GM18517 (cell line): Measurements from ENCODE around the gene CXorf58.
"Not testable (repeated sequence)": the region's sequence is repeated elsewhere in the genome, so short reads cannot be mapped to it uniquely, and the experiment has no call there.

Source experiments
- ATAC-seq: cut with Tn5 transposase; IDR thresholded peaks from one replicate; pipeline ENCODE4 v1.9.1; 2021; ENCODE audit warnings: mild to moderate bottlenecking, moderate library complexity; ENCODE audit not compliant: unreplicated experiment

The CXorf58 gene

GRCh38 chrX:23952984-23953907 lies 45.4 kb downstream of the CXorf58 start:
- peak; percentile 93 for ATAC-seq

- ATAC-seq = no peak
Observed at GRCh38 chrX:23953908-23954269, 46.1 kb downstream of the CXorf58 start.

- no peak for ATAC-seq
Observed at GRCh38 chrX:23954396-23954795, 46.6 kb downstream of the CXorf58 start.

- ATAC-seq = no peak
Observed at GRCh38 chrX:23959781-23960180, 52.0 kb downstream of the CXorf58 start.

DNA sequence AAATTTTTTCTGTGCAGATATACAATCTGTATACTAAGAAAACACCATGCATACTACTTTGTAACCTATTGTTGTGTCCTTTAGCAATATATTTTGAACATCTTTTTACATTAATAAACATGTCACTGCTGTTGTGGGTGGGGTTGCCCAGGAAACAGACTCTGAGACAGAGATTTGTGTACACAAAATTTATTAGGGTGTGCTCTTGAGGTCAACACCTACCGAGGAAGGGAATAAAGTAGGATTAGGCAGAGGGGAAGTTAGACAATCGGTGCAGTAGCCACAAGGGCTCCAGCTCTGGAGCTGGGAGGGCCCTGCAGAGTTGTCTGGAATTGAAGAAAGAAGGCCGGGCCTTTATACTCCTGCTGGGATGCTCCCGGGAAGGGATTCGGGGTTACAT lies 56.4 kb downstream of the CXorf58 start:
- no peak for ATAC-seq

GRCh38 chrX:23965630-23966029 lies 57.8 kb downstream of the CXorf58 start:
- ATAC-seq = not testable (repeated sequence)

DNA sequence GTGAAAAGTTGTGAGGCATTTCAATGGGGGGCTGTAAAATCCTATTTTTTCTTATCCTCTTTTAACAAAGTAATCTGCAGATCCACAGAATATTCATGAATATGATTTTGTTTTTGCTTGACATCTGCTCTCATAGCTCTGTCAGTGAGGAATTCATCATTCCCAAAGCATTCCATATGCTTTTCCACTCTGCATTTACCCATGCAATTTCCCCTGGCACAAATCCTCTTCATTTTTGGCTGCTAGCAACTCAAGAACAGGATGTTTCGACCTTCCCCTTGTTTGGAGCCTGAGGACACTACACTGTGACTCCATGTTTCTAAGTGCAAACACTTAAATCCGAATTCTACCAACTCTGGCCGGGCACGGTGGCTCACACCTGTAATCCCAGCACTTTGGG lies 70.7 kb downstream of the CXorf58 start:
- ATAC-seq = no peak

- ATAC-seq = no peak
Observed at GRCh38 chrX:23980011-23980441, 72.2 kb downstream of the CXorf58 start.

GRCh38 chrX:23981222-23981621 lies 73.4 kb downstream of the CXorf58 start:
- no peak for ATAC-seq

DNA sequence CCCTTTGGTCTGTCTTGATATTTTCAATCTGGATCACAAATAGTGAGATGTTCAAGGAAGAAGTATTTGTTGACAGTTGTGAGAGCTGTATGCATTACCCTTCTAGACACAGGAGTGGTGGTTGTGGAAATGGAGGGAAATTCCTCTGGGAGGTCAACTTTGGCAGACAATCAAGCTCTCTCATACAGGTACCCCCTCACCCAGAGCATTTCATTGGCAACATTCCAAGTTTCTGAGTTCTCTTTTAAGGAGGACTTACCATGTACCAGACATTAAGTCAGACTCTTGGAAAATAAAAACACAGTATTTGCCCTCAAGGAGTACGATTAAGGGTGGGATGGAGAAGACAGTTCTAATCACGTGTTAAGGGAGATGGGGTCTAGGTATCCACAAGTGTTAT lies 73.9 kb downstream of the CXorf58 start:
- no peak for ATAC-seq

GRCh38 chrX:23982891-23983290 lies 75.1 kb downstream of the CXorf58 start:
- no peak for ATAC-seq
